Trophoblast cell (in vitro differentiated cells and primary cell): ENCODE results near the gene CPNE4.
"Not testable (repeated sequence)": the region's sequence is repeated elsewhere in the genome, so short reads cannot be mapped to it uniquely, and the experiment has no call there.

Experiments used
- DNase-seq, 2 donors: peaks; one replicate each; pipeline ENCODE4 v3.0.0-alpha.2; 2016
- H2AFZ ChIP-seq: 2 replicates; pipeline ENCODE4 v1.6.1; 2013; ENCODE audit warnings: low read length, moderate library complexity, mild to moderate bottlenecking; ENCODE audit not compliant: insufficient read depth, poor library complexity
- H2AK5ac ChIP-seq: 2 replicates; pipeline ENCODE4 v1.6.1; 2013; ENCODE audit warnings: mild to moderate bottlenecking, low read length
- H2BK120ac ChIP-seq: 2 replicates; pipeline ENCODE4 v1.6.1; 2013; ENCODE audit warnings: low read length, mild to moderate bottlenecking, moderate library complexity; ENCODE audit not compliant: insufficient read depth, poor library complexity
- H2BK12ac ChIP-seq: 2 replicates; pipeline ENCODE4 v1.6.1; 2013; ENCODE audit warnings: mild to moderate bottlenecking, low read length, moderate library complexity
- H2BK5ac ChIP-seq: 2 replicates; pipeline ENCODE4 v1.6.1; 2013; ENCODE audit warnings: low read length, low read depth, moderate library complexity, mild to moderate bottlenecking; ENCODE audit not compliant: poor library complexity
- H3K14ac ChIP-seq: 2 replicates; pipeline ENCODE4 v1.6.1; 2013; ENCODE audit warnings: mild to moderate bottlenecking, low read length
- H3K18ac ChIP-seq: 2 replicates; pipeline ENCODE4 v1.6.1; 2013; ENCODE audit warnings: mild to moderate bottlenecking, low read length
- H3K23ac ChIP-seq: 2 replicates; pipeline ENCODE4 v1.6.1; 2013; ENCODE audit warnings: low read length
- H3K27ac ChIP-seq: 2 replicates; pipeline ENCODE4 v1.5.1; 2013; ENCODE audit warnings: low read depth, mild to moderate bottlenecking, inconsistent platforms, low read length, moderate library complexity
- H3K27me3 ChIP-seq: 2 replicates; pipeline ENCODE4 v1.6.1; 2013; ENCODE audit warnings: inconsistent platforms, mild to moderate bottlenecking, low read length, moderate library complexity; ENCODE audit not compliant: insufficient read depth
- H3K36me3 ChIP-seq, 2 experiments: 1 replicate in 1 of 2; 2 replicates in 1 of 2; pipeline ENCODE4 v1.6.1; 2013; ENCODE audit warnings: low read length in 2 of 2, mild to moderate bottlenecking in 2 of 2, moderate library complexity in 1 of 2; ENCODE audit not compliant: insufficient read depth in 2 of 2, control insufficient read depth in 1 of 2
- H3K4ac ChIP-seq: 2 replicates; pipeline ENCODE4 v1.6.1; 2013; ENCODE audit warnings: low read depth, mild to moderate bottlenecking, low read length, moderate library complexity
- H3K4me1 ChIP-seq, 2 experiments: 1 replicate in 1 of 2; 2 replicates in 1 of 2; pipeline ENCODE4 v1.6.1; 2013; ENCODE audit warnings: low read length in 2 of 2, mild to moderate bottlenecking in 2 of 2, moderate library complexity in 1 of 2; ENCODE audit not compliant: insufficient read depth in 2 of 2, control insufficient read depth in 1 of 2
- H3K4me2 ChIP-seq: 2 replicates; pipeline ENCODE4 v1.6.1; 2013; ENCODE audit warnings: inconsistent platforms, mild to moderate bottlenecking, low read length, moderate library complexity
- H3K4me3 ChIP-seq: 2 replicates; pipeline ENCODE4 v1.5.1; 2013; ENCODE audit warnings: mild to moderate bottlenecking, low read depth, low read length, inconsistent platforms
- H3K79me1 ChIP-seq: one replicate; pipeline ENCODE4 v1.6.1; 2013; ENCODE audit warnings: low read length
- H3K79me2 ChIP-seq: 2 replicates; pipeline ENCODE4 v1.6.1; 2013; ENCODE audit warnings: low read length, mild to moderate bottlenecking; ENCODE audit not compliant: control insufficient read depth, insufficient read depth, poor library complexity
- H3K9ac ChIP-seq: 2 replicates; pipeline ENCODE4 v1.6.1; 2013; ENCODE audit warnings: mild to moderate bottlenecking, low read length
- H3K9me3 ChIP-seq: 2 replicates; pipeline ENCODE4 v1.6.1; 2013; ENCODE audit warnings: low read depth, mild to moderate bottlenecking, control low read depth, inconsistent platforms, low read length; ENCODE audit not compliant: insufficient read depth
- H4K12ac ChIP-seq: 2 replicates; pipeline ENCODE4 v1.6.1; 2013; ENCODE audit warnings: low read depth, mild to moderate bottlenecking, low read length, moderate library complexity
- H4K8ac ChIP-seq: 2 replicates; pipeline ENCODE4 v1.6.1; 2013; ENCODE audit warnings: low read depth, mild to moderate bottlenecking, low read length, moderate library complexity
- H4K91ac ChIP-seq: one replicate; pipeline ENCODE4 v1.6.1; 2013; ENCODE audit warnings: low read depth, mild to moderate bottlenecking, low read length, moderate library complexity
- WGBS: extraction: QIAGEN DNeasy Blood & Tissue Kit; methylation state at CpG from one replicate; pipeline ENCODE4 v1.1.7; 2013; ENCODE audit warnings: missing lambda C conversion rate; ENCODE audit not compliant: insufficient read length, insufficient coverage; ENCODE audit errors: extremely low coverage; 5-methylcytosine and 5-hydroxymethylcytosine counted together

CPNE4 gene

DNA sequence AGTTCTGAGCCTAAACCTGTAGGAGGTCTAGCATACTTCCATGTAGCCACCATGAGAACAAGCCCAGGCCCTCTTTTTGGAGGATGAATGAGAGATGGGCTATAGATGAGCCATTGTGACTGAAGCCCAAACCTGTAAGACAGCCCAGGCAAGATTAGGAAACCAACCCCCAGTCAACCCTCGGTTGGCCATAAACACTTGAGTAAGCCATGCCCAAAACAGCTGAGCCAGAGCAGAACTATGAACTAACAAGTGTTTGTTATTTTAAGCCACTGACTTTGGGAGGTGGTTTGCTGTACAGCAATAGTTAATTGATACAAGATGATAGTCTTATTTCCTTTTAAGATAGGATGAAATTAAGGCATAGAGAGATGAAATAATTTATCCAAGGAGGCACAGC, 12.4 kb upstream of the CPNE4 start:
- Histone ChIP-seq H3K79me2 (no peaks in the 10 kb centered on the region), H3K18ac (no peak overlapping the region), H3K23ac (no peak overlapping the region), H2BK12ac (no peak overlapping the region), H4K12ac (no peak overlapping the region), H3K9me3 (no peaks in the 10 kb centered on the region), H3K27ac (no peak overlapping the region), H2AK5ac (no peak overlapping the region), H3K14ac (no peak overlapping the region), H3K9ac (no peak overlapping the region), H4K91ac (no peak overlapping the region), H3K4ac (no peak overlapping the region), H3K4me1 (no peaks in the 10 kb centered on the region), H3K79me1 (no peaks in the 10 kb centered on the region), H4K8ac (no peak overlapping the region), H3K27me3 (no peaks in the 10 kb centered on the region), H2AFZ (no peak overlapping the region), H3K4me2 (no peak overlapping the region), H3K36me3 (no peaks in the 10 kb centered on the region), H2BK5ac (no peak overlapping the region), H3K4me3 (no peak overlapping the region), H2BK120ac (no peak overlapping the region)
- no CpG with 5 or more reads among the region's 1 CpG for WGBS
- DNase-seq, result no peak

DNA sequence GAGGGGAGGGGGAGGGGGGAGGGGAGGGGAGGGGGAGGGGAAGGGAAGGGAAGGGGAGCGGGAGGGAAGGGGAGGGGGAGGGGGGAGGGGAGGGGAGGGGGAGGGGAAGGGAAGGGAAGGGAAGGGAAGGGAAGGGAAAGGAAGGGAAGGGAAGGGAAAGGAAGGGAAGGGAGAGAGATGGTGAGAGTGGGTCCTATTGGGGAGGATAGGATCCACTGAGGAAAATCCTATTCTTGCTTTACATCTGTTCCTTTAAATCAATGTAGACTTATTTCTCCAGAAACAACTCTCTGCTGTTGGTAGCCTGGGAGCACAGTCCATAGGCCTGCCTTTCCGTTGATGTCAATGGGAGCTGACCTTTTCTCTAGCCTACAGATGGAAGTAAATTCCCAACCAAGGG, 10.1 kb upstream of the CPNE4 start:
- H3K79me1 ChIP-seq, H2BK12ac ChIP-seq, H2AFZ ChIP-seq, H3K4me1 ChIP-seq, H4K8ac ChIP-seq, H3K9me3 ChIP-seq, H3K18ac ChIP-seq, H3K27ac ChIP-seq, H3K23ac ChIP-seq, H3K4me3 ChIP-seq, H2BK120ac ChIP-seq, DNase-seq, H2AK5ac ChIP-seq, H4K91ac ChIP-seq, H3K36me3 ChIP-seq, H3K27me3 ChIP-seq, H2BK5ac ChIP-seq, H3K79me2 ChIP-seq, H3K4ac ChIP-seq, H3K9ac ChIP-seq, H3K4me2 ChIP-seq, H3K14ac ChIP-seq, H4K12ac ChIP-seq: not testable (repeated sequence)
- no CpG with 5 or more reads among the region's 2 CpGs for WGBS

DNA sequence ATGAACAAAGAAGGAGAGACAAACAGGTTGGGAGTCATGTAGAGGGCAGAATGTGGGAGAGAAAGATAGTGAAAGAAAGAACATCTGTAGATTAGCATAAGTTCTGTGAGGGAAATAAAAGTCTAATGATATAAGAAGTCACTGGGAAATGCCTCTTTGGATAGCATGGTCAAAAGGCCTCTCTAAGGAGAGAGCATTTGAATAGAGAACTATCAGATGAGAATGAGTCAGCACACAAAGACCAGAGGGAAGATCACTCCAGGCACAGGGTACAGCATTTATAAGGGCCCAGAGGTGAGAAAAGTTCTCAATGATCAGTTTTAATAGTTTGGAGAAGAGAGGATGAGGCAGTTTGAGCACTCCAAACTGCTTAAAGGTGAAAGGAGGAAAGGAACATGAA, 7.9 kb upstream of the CPNE4 start:
- Histone ChIP-seq H3K4ac (no peak overlapping the region), H3K79me1 (no peaks in the 10 kb centered on the region)

DNA sequence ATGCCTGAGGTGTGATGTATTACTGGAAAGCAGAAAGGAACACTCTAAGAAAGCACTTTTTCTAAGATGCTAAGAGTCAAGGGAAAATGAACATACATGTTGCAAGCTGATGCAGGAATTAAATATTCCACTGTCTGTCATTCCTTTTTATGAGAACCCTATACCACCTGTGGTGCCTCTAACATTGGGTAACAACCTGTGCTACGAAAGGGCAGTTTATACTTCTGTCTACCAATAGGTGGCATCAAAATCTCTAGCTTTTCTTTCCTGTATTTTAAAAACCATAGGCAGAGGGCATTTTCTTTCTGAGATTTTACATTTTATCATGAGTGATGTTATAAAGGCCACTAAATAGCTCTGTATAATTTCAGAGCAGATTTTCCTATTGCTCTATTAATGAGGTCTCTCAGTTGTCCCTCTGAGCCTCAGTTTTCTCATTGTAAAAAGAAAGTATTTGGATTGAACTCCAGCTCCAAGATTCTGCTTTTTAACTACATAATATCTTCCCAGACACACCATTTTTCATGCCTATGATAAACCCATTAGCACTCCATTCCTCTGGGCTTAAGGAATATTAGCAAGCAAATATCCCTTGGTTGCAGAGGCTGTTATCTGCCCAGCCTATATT, 3.5 kb upstream of the CPNE4 start:
- H3K23ac ChIP-seq, result no peak overlapping the region
- H2BK12ac ChIP-seq, result no peak overlapping the region
- no peak overlapping the region for H3K18ac ChIP-seq
- no peak overlapping the region for H3K4me2 ChIP-seq
- no peak overlapping the region for H2BK5ac ChIP-seq
- no peak overlapping the region for H2BK120ac ChIP-seq
- H2AFZ ChIP-seq, result no peak overlapping the region
- H4K12ac ChIP-seq, result no peak overlapping the region
- H3K4me3 ChIP-seq, result no peak overlapping the region
- peaks cover 6 to 8% of the 10 kb centered on the region in 2 experiments for H3K4me1 ChIP-seq
- no peaks in the 10 kb centered on the region for H3K79me1 ChIP-seq
- peak in 1 of 2 donors; percentile 63 for DNase-seq
- no peaks in the 10 kb centered on the region for H3K79me2 ChIP-seq
- H2AK5ac ChIP-seq, result no peak overlapping the region
- no peak overlapping the region for H3K27ac ChIP-seq
- H3K14ac ChIP-seq, result no peak overlapping the region
- no CpG with 5 or more reads among the region's 1 CpG for WGBS
- H3K9ac ChIP-seq, result no peak overlapping the region
- no peaks in the 10 kb centered on the region for H3K9me3 ChIP-seq
- no peak overlapping the region for H4K8ac ChIP-seq
- no peak overlapping the region for H4K91ac ChIP-seq
- H3K27me3 ChIP-seq, result peaks cover 14% of the 10 kb centered on the region
- H3K36me3 ChIP-seq, result no peaks in the 10 kb centered on the region
- H3K4ac ChIP-seq, result no peak overlapping the region

More for the DNA sequence above, 7.9 kb upstream of the CPNE4 start:
- no peak for DNase-seq
- no peak overlapping the region for H2AK5ac ChIP-seq
- no peak overlapping the region for H2BK120ac ChIP-seq
- H3K4me3 ChIP-seq, result no peak overlapping the region
- H3K4me1 ChIP-seq, result no peaks in the 10 kb centered on the region
- H3K36me3 ChIP-seq, result no peaks in the 10 kb centered on the region
- no peak overlapping the region for H3K14ac ChIP-seq
- H2BK12ac ChIP-seq, result no peak overlapping the region
- H3K27ac ChIP-seq, result no peak overlapping the region
- H3K23ac ChIP-seq, result no peak overlapping the region
- H4K91ac ChIP-seq, result no peak overlapping the region
- no peak overlapping the region for H2AFZ ChIP-seq
- no peaks in the 10 kb centered on the region for H3K27me3 ChIP-seq
- no peak overlapping the region for H3K18ac ChIP-seq
- no peaks in the 10 kb centered on the region for H3K9me3 ChIP-seq
- no peak overlapping the region for H2BK5ac ChIP-seq
- H3K9ac ChIP-seq, result no peak overlapping the region
- no peak overlapping the region for H4K12ac ChIP-seq
- no peaks in the 10 kb centered on the region for H3K79me2 ChIP-seq
- no peak overlapping the region for H3K4me2 ChIP-seq
- H4K8ac ChIP-seq, result no peak overlapping the region
